Activated CD4-positive, alpha-beta T cell treated with anti-CD3 and anti-CD28 coated beads for 36 hours (primary cell): ENCODE measurements around the gene ADGRB2. TPM values are rescaled to one million over a fixed set of nuclear protein-coding genes. Genes with fewer than 3 reads are reported as not detected.

Source experiments
- ATAC-seq: fragments of 200-7000 bp; cut with Tn5 transposase; one replicate; pipeline ENCODE4 v1.10.0; 2021; ENCODE audit warnings: mild to moderate bottlenecking, moderate library complexity
- CTCF ChIA-PET: fragments of 350-600 bp; sonication (Branson Sonifier 250); formaldehyde crosslinking; loops from one replicate; lab custom pipeline; 2021; ENCODE audit warnings: antibody characterized with exemption; lab: Charles Lee
- POLR2A ChIA-PET: fragments of 350-600 bp; sonication (Branson Sonifier 250); formaldehyde crosslinking; loops from one replicate; lab custom pipeline; 2021; ENCODE audit warnings: antibody characterized with exemption, inconsistent platforms; lab: Charles Lee
- DNase-seq: peaks from one replicate; pipeline ENCODE4 v3.0.0-alpha.2; 2020
- H3K27ac Mint-ChIP-seq: one replicate; pipeline ENCODE4 v1.8.0; 2021; ENCODE audit warnings: mixed read lengths
- H3K27me3 Mint-ChIP-seq: one replicate; pipeline ENCODE4 v1.8.0; 2021; ENCODE audit warnings: mixed read lengths
- H3K36me3 Mint-ChIP-seq: one replicate; pipeline ENCODE4 v1.8.0; 2021; ENCODE audit warnings: low read depth, mixed read lengths
- H3K4me1 Mint-ChIP-seq: one replicate; pipeline ENCODE4 v1.8.0; 2021; ENCODE audit warnings: mixed read lengths
- H3K4me3 Mint-ChIP-seq: one replicate; pipeline ENCODE4 v1.8.0; 2021; ENCODE audit warnings: mild to moderate bottlenecking, moderate library complexity, mixed read lengths
- H3K9me3 Mint-ChIP-seq: one replicate; pipeline ENCODE4 v1.8.0; 2021; ENCODE audit warnings: low read depth, mixed read lengths
- intact Hi-C, 2 experiments: fragments of 100-400 bp; cut with DNase I in 1 of 2; cut with micrococcal nuclease in 1 of 2; formaldehyde crosslinking; loops; one replicate each; pipeline versions ENCODE4 v1.14.2 to v1.15.1; 2022 to 2024; cut with DNase I, micrococcal nuclease
- total RNA-seq, 2 experiments: library from RNA; stranded (reverse); gene quantifications; one replicate each; pipeline ENCODE4 v1.2.3, GENCODE V29; 2021

ADGRB2 gene
- total RNA-seq, 2 experiments from 2014 or later, result 1.2 TPM

DNA sequence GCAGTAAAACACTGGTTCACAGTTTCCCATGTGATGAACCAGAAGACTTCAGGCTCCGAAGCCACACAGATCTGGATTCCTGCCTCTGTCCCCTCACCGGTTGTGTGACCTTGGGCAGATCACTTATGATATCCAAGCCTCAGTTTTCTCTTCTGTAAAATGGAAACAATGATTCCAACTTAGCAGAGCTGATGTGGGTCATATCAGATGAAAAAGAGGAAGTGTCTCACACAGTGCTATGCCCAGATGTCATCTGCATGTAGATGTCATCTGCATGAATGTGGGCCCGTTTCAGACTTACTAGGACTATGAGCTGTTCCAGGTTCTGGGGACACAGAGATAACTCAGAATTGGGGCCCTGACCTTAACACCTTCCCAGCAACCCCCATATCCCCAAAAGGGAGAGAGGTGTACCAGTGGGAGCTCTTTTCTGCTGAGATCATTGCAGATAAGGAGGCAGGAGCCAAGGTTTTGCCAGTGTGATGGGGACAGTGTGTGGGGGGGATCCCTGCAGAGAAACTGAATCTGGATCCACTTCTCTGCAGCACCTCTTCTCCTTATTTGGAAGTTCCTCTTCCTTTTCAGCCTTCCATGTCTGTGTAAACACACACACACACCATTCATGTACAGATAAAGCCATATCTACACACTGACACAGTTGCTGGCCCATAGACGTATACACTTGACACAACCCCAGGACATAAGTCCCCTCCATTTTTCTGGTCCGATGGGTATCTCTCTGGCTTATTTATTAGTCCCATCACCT is 5.0 kb upstream of the ADGRB2 start:
- ATAC-seq (peak; percentile 74), DNase-seq (peak; percentile 57)
- ChIA-PET POLR2A (interaction anchor here (0.5 to 1.3 kb wide), 5 partner anchors 9 to 1220 kb away, joined by 3 to 4 read pairs (median 4); partner anchors contain the start of gene PEF1), CTCF (interaction anchor here (0.6 to 1.5 kb wide), 7 partner anchors 9 to 187 kb away, joined by 3 to 11 read pairs (median 4); partner anchors contain the start of gene PEF1)
- intact Hi-C loops, result loop anchor here in 1 of 2 experiments (10.0 kb wide), 1 partner anchor 704 kb away; the partner anchor contains the start of gene PUM1
- Mint-ChIP-seq H3K36me3 (no peaks in the 10 kb centered on the region), H3K27me3 (peaks cover 17% of the 10 kb centered on the region), H3K4me3 (no peak overlapping the region), H3K27ac (peak overlapping the region; percentile 40), H3K4me1 (peaks cover 59% of the 10 kb centered on the region), H3K9me3 (no peaks in the 10 kb centered on the region)

DNA sequence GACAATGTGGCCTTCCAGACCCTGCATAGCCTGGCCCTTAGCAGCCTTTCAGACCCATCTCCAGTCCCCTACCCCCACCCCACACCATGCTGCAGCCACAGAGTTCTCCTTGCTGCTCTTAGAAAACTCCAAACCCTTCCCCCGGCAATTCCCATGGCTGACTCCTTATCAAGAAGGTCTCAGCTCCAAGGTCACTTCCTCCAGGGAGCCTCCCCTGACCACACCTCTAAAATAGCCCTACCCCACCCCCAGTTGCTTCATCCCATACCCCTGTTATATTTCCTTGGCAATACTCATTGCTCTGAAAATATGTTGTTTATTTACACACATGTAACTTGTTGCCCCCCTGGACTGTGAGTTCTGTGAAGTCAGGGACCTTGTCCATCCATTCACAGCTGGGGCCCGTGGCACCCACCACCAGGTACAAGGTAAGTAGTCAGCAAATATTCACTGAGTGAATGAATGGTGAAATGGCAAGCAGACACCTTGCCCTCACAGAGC is 4.3 kb upstream of the ADGRB2 start:
- H3K4me1 Mint-ChIP-seq, result peaks cover 53% of the 10 kb centered on the region
- H3K27me3 Mint-ChIP-seq, result peaks cover 13% of the 10 kb centered on the region
- no peaks in the 10 kb centered on the region for H3K36me3 Mint-ChIP-seq
- H3K4me3 Mint-ChIP-seq, result no peak overlapping the region
- DNase-seq, result no peak
- ChIA-PET CTCF (interaction anchor here (0.6 to 1.5 kb wide), 7 partner anchors 8 to 188 kb away, joined by 3 to 11 read pairs (median 4); partner anchors contain the start of gene PEF1), POLR2A (interaction anchor here (0.5 to 1.3 kb wide), 4 partner anchors 8 to 1220 kb away, joined by 3 to 4 read pairs (median 4); partner anchors contain the start of gene PEF1)
- peak overlapping the region; percentile 40 for H3K27ac Mint-ChIP-seq
- no peaks in the 10 kb centered on the region for H3K9me3 Mint-ChIP-seq
- ATAC-seq, result no peak
- intact Hi-C loops, result loop anchor here in 1 of 2 experiments (10.0 kb wide), 1 partner anchor 704 kb away; the partner anchor contains the start of gene PUM1

DNA sequence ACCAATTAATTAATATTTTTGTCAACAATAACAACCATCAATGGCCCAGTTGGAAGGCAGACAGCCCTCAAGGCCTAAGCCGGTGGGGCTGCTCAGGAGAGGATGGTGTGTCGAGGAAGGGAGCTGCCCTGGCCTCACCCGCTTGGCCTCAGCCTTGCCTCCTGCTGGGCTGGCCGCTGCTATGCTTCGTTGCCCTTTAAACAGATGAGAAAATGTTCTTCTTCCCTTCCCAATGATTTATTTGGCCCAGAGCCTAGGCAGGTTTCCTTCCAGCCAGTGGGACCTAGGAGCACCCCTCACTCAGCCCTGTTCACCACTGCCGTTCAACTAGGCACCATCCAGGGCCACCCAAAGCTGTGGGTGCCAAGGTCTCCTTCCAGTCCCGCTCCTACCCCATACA is 3.1 kb upstream of the ADGRB2 start:
- Mint-ChIP-seq H3K27me3 (peaks cover 10% of the 10 kb centered on the region), H3K36me3 (no peaks in the 10 kb centered on the region), H3K9me3 (no peaks in the 10 kb centered on the region), H3K4me3 (no peak overlapping the region), H3K4me1 (peaks cover 50% of the 10 kb centered on the region), H3K27ac (no peak overlapping the region)
- ChIA-PET POLR2A (no interaction called here), CTCF (interaction anchor here (0.9 to 1.0 kb wide), 2 partner anchors 12 to 13 kb away, joined by 3 read pairs; no protein-coding TSS in a partner anchor)
- intact Hi-C loops, result loop anchor here in 1 of 2 experiments (10.0 kb wide), 1 partner anchor 702 kb away; the partner anchor contains the start of gene PUM1
- DNase-seq (no peak), ATAC-seq (no peak)

DNA sequence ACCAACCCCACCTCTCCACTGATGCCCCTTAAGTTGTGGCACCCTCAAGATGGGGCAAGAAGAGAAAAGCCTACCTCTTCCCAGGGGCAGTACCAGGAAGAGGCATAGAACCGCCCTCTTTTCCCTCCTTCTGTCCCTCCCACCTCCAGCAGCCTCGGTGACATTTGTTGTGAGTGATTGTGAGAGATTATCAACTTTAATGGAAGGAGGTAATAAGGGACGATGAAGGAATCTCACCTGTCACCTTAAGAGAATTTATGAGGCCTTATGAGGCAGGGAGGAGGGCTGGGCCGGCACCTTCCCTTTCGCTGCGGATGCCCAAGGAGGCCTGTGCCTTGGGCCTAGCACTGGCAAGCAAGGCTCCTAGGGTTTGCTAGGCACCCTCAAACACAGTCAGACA is 1.4 kb upstream of the ADGRB2 start:
- POLR2A ChIA-PET, result no interaction called here
- Mint-ChIP-seq H3K9me3 (no peaks in the 10 kb centered on the region), H3K4me1 (peaks cover 46% of the 10 kb centered on the region), H3K36me3 (no peaks in the 10 kb centered on the region), H3K27ac (no peak overlapping the region), H3K27me3 (peaks cover 15% of the 10 kb centered on the region), H3K4me3 (no peak overlapping the region)
- intact Hi-C loops, result loop anchor here in 1 of 2 experiments (10.0 kb wide), 1 partner anchor 701 kb away; the partner anchor contains the start of gene PUM1
- CTCF ChIA-PET, result interaction anchor here (0.6 to 1.7 kb wide), 3 partner anchors 23 to 63 kb away, joined by 3 to 13 read pairs (median 3); no protein-coding TSS in a partner anchor
- DNase-seq (no peak), ATAC-seq (no peak)

DNA sequence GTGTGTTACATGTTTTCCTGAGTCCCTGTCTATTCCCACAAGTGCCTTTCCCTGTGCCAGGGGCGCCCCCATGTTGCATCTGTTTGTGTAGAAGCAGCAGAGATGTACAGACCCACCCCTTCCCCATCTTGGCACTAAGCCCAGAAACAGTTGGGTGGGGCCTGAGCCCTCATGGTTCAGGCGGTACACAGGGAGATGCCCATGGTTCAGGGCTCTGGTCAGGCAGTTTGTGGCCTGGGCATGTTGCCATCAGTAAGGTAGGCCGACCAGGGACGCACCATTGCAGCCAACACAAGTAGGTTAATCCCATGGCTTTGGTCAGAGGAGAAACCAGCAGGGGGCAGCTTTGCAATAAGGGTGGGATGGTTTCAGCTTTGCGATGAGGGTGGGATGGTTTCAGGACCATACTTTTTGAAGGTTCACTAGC is 914 bp upstream of the ADGRB2 start:
- Mint-ChIP-seq H3K4me1 (peaks cover 43% of the 10 kb centered on the region), H3K27ac (no peak overlapping the region), H3K27me3 (peaks cover 15% of the 10 kb centered on the region), H3K36me3 (no peaks in the 10 kb centered on the region), H3K9me3 (no peaks in the 10 kb centered on the region), H3K4me3 (no peak overlapping the region)
- POLR2A ChIA-PET, result no interaction called here
- ATAC-seq, result no peak
- CTCF ChIA-PET, result interaction anchor here (0.6 to 1.7 kb wide), 2 partner anchors 24 to 35 kb away, joined by 3 to 13 read pairs; no protein-coding TSS in a partner anchor
- DNase-seq, result peak; percentile 51
- intact Hi-C loops, result loop anchor here in 1 of 2 experiments (10.0 kb wide), 1 partner anchor 700 kb away; the partner anchor contains the start of gene PUM1

DNA sequence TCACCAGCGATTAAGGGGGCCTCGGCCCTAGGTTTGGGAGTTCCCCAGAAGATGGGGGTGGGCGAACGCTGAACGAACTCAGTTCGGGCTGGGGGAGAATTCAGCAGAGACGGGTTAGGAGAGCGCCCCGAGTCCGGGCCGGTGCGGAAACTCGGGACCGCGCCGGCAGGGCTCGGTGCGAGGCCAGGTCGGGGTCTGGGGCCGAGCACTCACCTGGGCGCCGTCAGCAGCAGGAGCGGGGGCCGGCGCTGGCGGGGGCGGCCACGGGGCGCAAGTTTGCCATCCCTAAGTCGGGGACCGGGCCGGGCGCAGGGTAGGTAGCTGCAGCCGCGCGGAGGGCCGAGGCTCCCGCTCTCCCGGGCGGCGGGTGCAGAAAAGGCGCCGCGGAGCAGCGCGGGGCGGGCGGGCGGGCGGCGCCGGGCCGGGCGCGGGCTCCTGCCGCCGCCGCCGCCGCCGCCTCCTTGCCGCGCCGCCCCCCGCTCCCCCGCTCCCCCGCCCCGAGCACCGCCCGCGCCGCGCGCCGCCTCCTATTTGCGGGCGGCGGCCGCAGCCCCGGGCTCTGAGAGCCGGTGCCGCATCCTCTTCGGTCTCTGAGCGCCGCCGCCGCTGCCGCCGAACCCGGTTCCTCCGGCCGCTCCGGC is 349 bp downstream of the ADGRB2 start:
- intact Hi-C loops, result loop anchor here in 1 of 2 experiments (2.0 to 10.0 kb wide), 3 partner anchors 249 to 699 kb away; partner anchors contain the start of genes KHDRBS1, PUM1 and TMEM39B
- Mint-ChIP-seq H3K9me3 (no peaks in the 10 kb centered on the region), H3K27ac (no peak overlapping the region), H3K36me3 (no peaks in the 10 kb centered on the region), H3K4me3 (peak overlapping the region; percentile 65), H3K27me3 (peaks cover 15% of the 10 kb centered on the region), H3K4me1 (peaks cover 32% of the 10 kb centered on the region)
- POLR2A ChIA-PET, result no interaction called here
- DNase-seq (peak; percentile 35), ATAC-seq (peak; percentile 6)
- CTCF ChIA-PET, result interaction anchor here (0.6 to 3.8 kb wide), 5 partner anchors 13 to 1001 kb away, joined by 3 to 30 read pairs (median 3); partner anchors contain the start of gene PEF1

DNA sequence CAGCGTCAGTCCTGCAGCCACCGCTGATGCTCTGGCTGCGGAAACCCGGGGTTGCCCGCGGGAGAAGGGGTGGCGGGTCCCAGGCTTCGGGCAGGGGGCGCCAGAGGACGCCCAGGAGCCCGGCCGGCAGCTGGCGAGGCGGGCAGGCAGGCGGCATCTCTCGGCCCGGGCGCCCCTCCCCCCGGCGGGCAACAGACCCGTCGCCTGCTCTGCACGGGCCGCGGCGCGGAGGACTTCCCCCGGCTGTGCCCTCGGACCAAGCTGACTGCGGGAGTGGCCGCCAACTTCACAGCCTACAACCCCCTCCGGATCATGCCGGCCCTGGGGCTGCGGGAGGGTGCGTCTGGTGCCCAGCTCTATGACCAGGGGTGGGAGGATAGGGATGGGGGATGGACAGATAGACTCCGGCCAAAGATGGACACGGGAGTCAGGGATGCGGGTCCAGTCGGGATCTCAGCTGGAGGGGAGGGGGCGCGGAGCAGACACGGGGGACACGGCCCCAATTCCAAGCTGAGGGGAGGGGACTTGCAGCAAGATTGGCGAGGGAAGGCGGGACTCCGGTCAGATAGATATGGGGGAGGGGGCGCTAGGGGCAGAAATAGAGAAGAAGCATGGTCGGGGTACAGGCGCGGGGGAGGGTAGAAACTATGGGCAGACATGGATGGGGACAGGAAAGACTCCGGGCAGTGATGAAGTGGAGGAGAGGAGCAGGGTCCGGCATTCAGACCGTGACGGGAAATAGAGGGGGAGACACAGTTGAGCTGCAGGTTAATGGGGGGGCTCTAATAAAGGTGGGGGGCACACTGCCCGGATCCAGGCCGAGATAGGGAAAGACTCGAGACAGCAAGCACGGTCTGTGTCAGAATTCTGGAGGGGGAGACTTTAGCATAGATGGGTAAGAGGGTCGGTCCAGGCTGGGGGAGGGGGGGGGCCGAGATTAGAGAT is 1.1 kb downstream of the ADGRB2 start:
- ATAC-seq (peak; percentile 65), DNase-seq (peak; percentile 87)
- ChIA-PET CTCF (interaction anchor here (0.6 to 3.8 kb wide), 8 partner anchors 12 to 1000 kb away, joined by 3 to 30 read pairs (median 3); partner anchors contain the start of gene PEF1), POLR2A (interaction anchor here (1.0 kb wide), 1 partner anchor 26 kb away, joined by 6 read pairs; no protein-coding TSS in a partner anchor)
- peak overlapping the region; percentile 65 for H3K4me3 Mint-ChIP-seq
- H3K9me3 Mint-ChIP-seq, result no peaks in the 10 kb centered on the region
- H3K36me3 Mint-ChIP-seq, result no peaks in the 10 kb centered on the region
- intact Hi-C loops, result loop anchor here (1.0 to 10.0 kb wide), 6 partner anchors 9 to 698 kb away; partner anchors contain the start of genes KHDRBS1 (in 1 of the 2), PUM1 (in 1 of the 2) and TMEM39B (in 1 of the 2)
- peaks cover 15% of the 10 kb centered on the region for H3K27me3 Mint-ChIP-seq
- no peak overlapping the region for H3K27ac Mint-ChIP-seq
- H3K4me1 Mint-ChIP-seq, result peaks cover 26% of the 10 kb centered on the region

DNA sequence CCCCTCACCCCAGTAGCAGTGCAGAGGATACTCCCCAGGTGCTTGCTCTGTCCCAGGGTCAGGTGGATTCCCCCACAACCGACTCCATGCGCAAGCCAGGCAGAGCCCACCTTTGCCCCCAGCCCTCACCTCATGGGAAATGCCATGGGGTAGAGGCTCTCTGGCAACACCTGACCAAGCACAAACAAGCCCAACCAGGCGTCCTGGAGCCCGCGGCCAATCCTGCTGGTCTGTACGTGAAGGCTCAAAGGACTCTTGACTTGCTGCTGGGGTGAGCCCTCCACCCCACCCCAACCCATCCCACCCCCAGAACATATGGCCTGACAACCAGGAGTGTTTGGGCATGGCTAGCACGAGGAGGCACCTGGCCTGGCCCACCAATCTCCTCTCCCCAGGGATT is 1.8 kb downstream of the ADGRB2 start:
- POLR2A ChIA-PET, result interaction anchor here (1.0 kb wide), 1 partner anchor 27 kb away, joined by 6 read pairs; no protein-coding TSS in a partner anchor
- Mint-ChIP-seq H3K4me3 (no peak overlapping the region), H3K4me1 (peaks cover 26% of the 10 kb centered on the region), H3K27ac (no peak overlapping the region), H3K36me3 (no peaks in the 10 kb centered on the region), H3K9me3 (no peaks in the 10 kb centered on the region), H3K27me3 (peaks cover 15% of the 10 kb centered on the region)
- CTCF ChIA-PET, result interaction anchor here (0.6 to 3.8 kb wide), 6 partner anchors 27 to 417 kb away, joined by 3 to 30 read pairs (median 3); partner anchors contain the start of gene TXLNA
- DNase-seq, result no peak
- intact Hi-C loops, result loop anchor here (1.0 to 10.0 kb wide), 6 partner anchors 10 to 698 kb away; partner anchors contain the start of genes KHDRBS1 (in 1 of the 2), PUM1 (in 1 of the 2) and TMEM39B (in 1 of the 2)
- ATAC-seq, result no peak

DNA sequence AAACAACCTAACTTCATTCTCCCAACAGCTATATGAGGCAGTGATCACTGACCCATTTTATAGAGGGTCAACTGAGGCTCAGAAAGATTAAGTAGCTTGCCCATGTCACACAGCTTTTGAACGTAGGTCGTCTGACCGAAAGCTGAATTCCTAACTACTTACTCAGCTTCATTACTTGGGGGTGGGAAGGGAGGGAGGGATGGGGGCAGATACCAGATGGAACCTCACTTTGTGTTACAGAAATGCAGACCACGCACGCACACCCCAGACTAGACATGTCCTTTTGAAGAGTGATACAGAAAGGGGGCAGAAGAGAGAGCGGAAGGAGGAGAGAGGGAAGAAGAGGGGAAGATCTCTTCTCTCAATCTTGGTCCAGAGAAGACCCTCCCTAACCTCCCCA is 2.3 kb downstream of the ADGRB2 start:
- Mint-ChIP-seq H3K27me3 (peaks cover 15% of the 10 kb centered on the region), H3K4me1 (peaks cover 26% of the 10 kb centered on the region), H3K36me3 (no peaks in the 10 kb centered on the region), H3K4me3 (no peak overlapping the region), H3K27ac (no peak overlapping the region), H3K9me3 (no peaks in the 10 kb centered on the region)
- intact Hi-C loops, result loop anchor here (1.0 to 10.0 kb wide), 6 partner anchors 10 to 697 kb away; partner anchors contain the start of genes KHDRBS1 (in 1 of the 2), PUM1 (in 1 of the 2) and TMEM39B (in 1 of the 2)
- ATAC-seq (no peak), DNase-seq (no peak)
- CTCF ChIA-PET, result interaction anchor here (0.6 to 3.8 kb wide), 4 partner anchors 11 to 417 kb away, joined by 3 to 30 read pairs (median 4); partner anchors contain the start of gene TXLNA
- POLR2A ChIA-PET, result no interaction called here
